IMR-90 (cell line): ENCODE data around the gene PES1. TPM values are rescaled to one million over a fixed set of nuclear protein-coding genes. Genes with fewer than 3 reads are reported as not detected.
A peak's percentile ranks its signal among the peaks of the same experiment; 100 is the strongest.

Experiments
- ATAC-seq: fragments of 200-7000 bp; cut with Tn5 transposase; 2 replicates; pipeline ENCODE4 v1.9.1; 2020; ENCODE audit warnings: low read depth, mild to moderate bottlenecking, moderate library complexity
- BruUV-seq: library from RNA; stranded (reverse); fragments of 400-500 nt; replicated peaks from 2 replicates; lab custom pipeline; 2021; lab: Mats Ljungman, UMichigan
- CTCF ChIA-PET: fragments of 300-600 bp; formaldehyde crosslinking; extraction: SDS; loops from one replicate; lab custom pipeline; 2021; ENCODE audit warnings: antibody characterized with exemption; lab: Yijun Ruan, JAX
- POLR2A ChIA-PET: fragments of 300-600 bp; sonication (Branson Sonifier 250); formaldehyde crosslinking; loops from one replicate; lab custom pipeline; 2022; ENCODE audit warnings: antibody characterized with exemption; ENCODE audit not compliant: unreplicated experiment; lab: Charles Lee
- DNase-seq: peaks from one replicate; pipeline ENCODE4 v3.0.0; 2013
- H2AFZ ChIP-seq: replicated peaks from 2 replicates; pipeline ENCODE3; 2013; ENCODE audit warnings: low read length, mild to moderate bottlenecking; ENCODE audit not compliant: poor library complexity
- H2AK5ac ChIP-seq: 2 replicates; pipeline ENCODE4 v1.6.1; 2013; ENCODE audit warnings: low read depth, low read length, inconsistent platforms
- H2AK9ac ChIP-seq: replicated peaks from 2 replicates; pipeline ENCODE3; 2013; ENCODE audit warnings: mild to moderate bottlenecking, low read depth, low read length, moderate library complexity; ENCODE audit not compliant: poor library complexity
- H2BK120ac ChIP-seq: 2 replicates; pipeline ENCODE4 v1.6.1; 2013; ENCODE audit warnings: low read depth, low read length, inconsistent platforms
- H2BK15ac ChIP-seq: 3 replicates; pipeline ENCODE4 v1.6.1; 2013; ENCODE audit warnings: low read depth, low read length, inconsistent platforms
- H2BK20ac ChIP-seq: 2 replicates; pipeline ENCODE4 v1.6.1; 2013; ENCODE audit warnings: low read depth, mild to moderate bottlenecking, inconsistent platforms, low read length, moderate library complexity
- H2BK5ac ChIP-seq: 2 replicates; pipeline ENCODE4 v1.6.1; 2013; ENCODE audit warnings: mild to moderate bottlenecking, low read depth, low read length, inconsistent platforms; ENCODE audit not compliant: poor library complexity, severe bottlenecking
- H3K14ac ChIP-seq: replicated peaks from 2 replicates; pipeline ENCODE4 v1.6.1; 2013; ENCODE audit warnings: low read depth, low read length, inconsistent platforms
- H3K18ac ChIP-seq: 2 replicates; pipeline ENCODE4 v1.6.1; 2013; ENCODE audit warnings: low read depth, low read length, control low read depth
- H3K23ac ChIP-seq: 2 replicates; pipeline ENCODE4 v1.6.1; 2013; ENCODE audit warnings: low read depth, low read length, inconsistent platforms
- H3K27ac ChIP-seq: 2 replicates; pipeline ENCODE4 v1.5.1; 2013; ENCODE audit warnings: mild to moderate bottlenecking, control low read depth, low read length; ENCODE audit not compliant: insufficient read depth
- H3K27me3 ChIP-seq: 2 replicates; pipeline ENCODE4 v1.6.1; 2013; ENCODE audit warnings: low read length; ENCODE audit not compliant: control insufficient read depth, insufficient read depth
- H3K36me3 ChIP-seq: 2 replicates; pipeline ENCODE4 v1.6.1; 2013; ENCODE audit warnings: low read length, mixed read lengths; ENCODE audit not compliant: control insufficient read depth, insufficient read depth
- H3K4ac ChIP-seq: 2 replicates; pipeline ENCODE4 v1.6.1; 2013; ENCODE audit warnings: low read depth, low read length, inconsistent platforms
- H3K4me1 ChIP-seq: 2 replicates; pipeline ENCODE4 v1.6.1; 2013; ENCODE audit warnings: low read length, mixed read lengths; ENCODE audit not compliant: control insufficient read depth, insufficient read depth
- H3K4me2 ChIP-seq: 2 replicates; pipeline ENCODE4 v1.6.1; 2013; ENCODE audit warnings: low read depth, mild to moderate bottlenecking, control low read depth, low read length, moderate library complexity
- H3K4me3 ChIP-seq: 2 replicates; pipeline ENCODE4 v1.5.1; 2013; ENCODE audit warnings: low read depth, mild to moderate bottlenecking, control low read depth, low read length, moderate library complexity; ENCODE audit not compliant: insufficient read depth
- H3K56ac ChIP-seq: 2 replicates; pipeline ENCODE4 v1.6.1; 2013; ENCODE audit warnings: low read length, inconsistent platforms; ENCODE audit not compliant: insufficient read depth; ENCODE audit errors: extremely low read depth
- H3K79me1 ChIP-seq, 2 experiments: 2 replicates each; pipeline ENCODE4 v1.6.1; 2013; ENCODE audit warnings: low read length in 2 of 2, inconsistent platforms in 1 of 2, low read depth in 1 of 2
- H3K9ac ChIP-seq: 2 replicates; pipeline ENCODE4 v1.6.1; 2013; ENCODE audit warnings: low read depth, low read length, control low read depth
- H3K9me1 ChIP-seq: 2 replicates; pipeline ENCODE4 v1.6.1; 2013; ENCODE audit warnings: low read length, inconsistent platforms; ENCODE audit not compliant: insufficient read depth
- H3K9me3 ChIP-seq: 2 replicates; pipeline ENCODE4 v1.6.1; 2013; ENCODE audit warnings: low read length; ENCODE audit not compliant: control insufficient read depth, insufficient read depth
- H4K20me1 ChIP-seq: 2 replicates; pipeline ENCODE4 v1.6.1; 2013; ENCODE audit warnings: low read length, inconsistent platforms; ENCODE audit not compliant: insufficient read depth
- H4K5ac ChIP-seq: 2 replicates; pipeline ENCODE4 v1.6.1; 2013; ENCODE audit warnings: mild to moderate bottlenecking, low read depth, low read length, control low read depth
- H4K8ac ChIP-seq, 2 experiments: 2 replicates each; pipeline ENCODE4 v1.6.1; 2013; ENCODE audit warnings: low read depth in 2 of 2, low read length in 2 of 2, control low read depth in 1 of 2, inconsistent platforms in 1 of 2
- H4K91ac ChIP-seq: 2 replicates; pipeline ENCODE4 v1.6.1; 2013; ENCODE audit warnings: low read depth, low read length, inconsistent platforms; ENCODE audit not compliant: insufficient read depth
- BHLHE40 ChIP-seq: fragments of 150-350 bp; IDR thresholded peaks from 2 replicates; pipeline ENCODE4 v1.6.1; 2016; ENCODE audit warnings: mild to moderate bottlenecking, low read depth, low read length
- CEBPB ChIP-seq: IDR thresholded peaks from 2 replicates; pipeline ENCODE4 v1.6.1; 2012; ENCODE audit warnings: low read depth, low read length, improper control_type of control experiment
- CHD1 ChIP-seq: IDR thresholded peaks from 2 replicates; pipeline ENCODE4 v1.6.1; 2012; ENCODE audit warnings: low read depth, low read length, improper control_type of control experiment
- FOS ChIP-seq: fragments of 150-350 bp; IDR thresholded peaks from 2 replicates; pipeline ENCODE4 v1.6.1; 2016; ENCODE audit warnings: low read depth, low read length
- MAFK ChIP-seq: IDR thresholded peaks from 2 replicates; pipeline ENCODE4 v1.6.1; 2012; ENCODE audit warnings: low read depth, low read length, improper control_type of control experiment
- MAZ ChIP-seq: IDR thresholded peaks from 2 replicates; pipeline ENCODE4 v1.6.1; 2012; ENCODE audit warnings: low read depth, mild to moderate bottlenecking, low read length, improper control_type of control experiment, moderate library complexity, borderline replicate concordance
- MXI1 ChIP-seq: IDR thresholded peaks from 2 replicates; pipeline ENCODE4 v1.6.1; 2012; ENCODE audit warnings: low read depth, mild to moderate bottlenecking, low read length, moderate library complexity, borderline replicate concordance
- POLR2A ChIP-seq: IDR thresholded peaks from 2 replicates; pipeline ENCODE4 v1.6.1; 2012; ENCODE audit warnings: mild to moderate bottlenecking, low read depth, low read length
- RAD21 ChIP-seq: IDR thresholded peaks from 2 replicates; pipeline ENCODE4 v1.6.1; 2012; ENCODE audit warnings: low read length, improper control_type of control experiment
- RCOR1 ChIP-seq: IDR thresholded peaks from 2 replicates; pipeline ENCODE4 v1.6.1; 2012; ENCODE audit warnings: mild to moderate bottlenecking, low read length, improper control_type of control experiment; ENCODE audit not compliant: insufficient replicate concordance
- RFX5 ChIP-seq: IDR thresholded peaks from 2 replicates; pipeline ENCODE4 v1.8.0; 2012; ENCODE audit warnings: low read depth, mild to moderate bottlenecking, low read length, moderate library complexity
- SMC3 ChIP-seq: fragments of 150-350 bp; IDR thresholded peaks from 2 replicates; pipeline ENCODE4 v1.6.1; 2016; ENCODE audit warnings: low read depth, mild to moderate bottlenecking, antibody characterized with exemption, low read length, moderate library complexity
- WGBS, 2 experiments: methylation state at CpG; one replicate each; pipeline versions ENCODE4 v1.1.5 to v1.1.7; 2013; ENCODE audit warnings: missing lambda C conversion rate in 2 of 2; ENCODE audit not compliant: insufficient read length in 1 of 2; ENCODE audit errors: extremely low coverage in 2 of 2; 5-methylcytosine and 5-hydroxymethylcytosine counted together
- dilution Hi-C: fragments of 300-500 bp; cut with HindIII; formaldehyde crosslinking; loops from one replicate; pipeline ENCODE4 v1.14.3; 2018; ENCODE audit warnings: low sequenced_read_pairs; ENCODE audit not compliant: unreplicated experiment
- in situ Hi-C: fragments of 300-500 bp; cut with MboI; formaldehyde crosslinking; loops from 3 replicates; pipeline ENCODE4 v1.14.3; 2019; ENCODE audit warnings: low sequenced_read_pairs, inconsistent platforms, mixed read lengths
- intact Hi-C: fragments of 100-400 bp; cut with micrococcal nuclease; formaldehyde crosslinking; loops from 2 replicates; pipeline ENCODE4 v1.10.0; 2022
- polyA plus RNA-seq, 3 experiments: library from polyadenylated mRNA; depleted of rRNA; stranded (reverse); fragments of >200 nt; gene quantifications; 2 replicates each; pipeline ENCODE4 v1.2.3, GENCODE V29; 2012; ENCODE audit warnings: low replicate concordance in 1 of 3
- total RNA-seq: library from RNA; depleted of rRNA; stranded (reverse); fragments of >200 nt; gene quantifications from 2 replicates; pipeline ENCODE4 v1.2.3, GENCODE V29; 2012
- TF ChIP-seq, protein P1 (sequence below): fragments of 150-350 bp; IDR thresholded peaks from 2 replicates; pipeline ENCODE4 v1.6.1; 2017; ENCODE audit warnings: mild to moderate bottlenecking, antibody characterized with exemption, low read length, low read depth
- TF ChIP-seq, protein P2 (sequence below): fragments of 150-350 bp; IDR thresholded peaks from 2 replicates; pipeline ENCODE4 v1.6.1; 2016; ENCODE audit warnings: low read depth, mild to moderate bottlenecking, low read length, moderate library complexity, borderline replicate concordance
- TF ChIP-seq, protein P3 (sequence below): conservative IDR thresholded peaks from 2 replicates; pipeline ENCODE4 v1.5.1; 2012; ENCODE audit warnings: mild to moderate bottlenecking, low read depth, low read length, improper control_type of control experiment

PES1 gene
- total and polyA plus RNA-seq, 2 of the 4 experiments (the other 2 are of a cell fraction), result 120 to 142 TPM

DNA sequence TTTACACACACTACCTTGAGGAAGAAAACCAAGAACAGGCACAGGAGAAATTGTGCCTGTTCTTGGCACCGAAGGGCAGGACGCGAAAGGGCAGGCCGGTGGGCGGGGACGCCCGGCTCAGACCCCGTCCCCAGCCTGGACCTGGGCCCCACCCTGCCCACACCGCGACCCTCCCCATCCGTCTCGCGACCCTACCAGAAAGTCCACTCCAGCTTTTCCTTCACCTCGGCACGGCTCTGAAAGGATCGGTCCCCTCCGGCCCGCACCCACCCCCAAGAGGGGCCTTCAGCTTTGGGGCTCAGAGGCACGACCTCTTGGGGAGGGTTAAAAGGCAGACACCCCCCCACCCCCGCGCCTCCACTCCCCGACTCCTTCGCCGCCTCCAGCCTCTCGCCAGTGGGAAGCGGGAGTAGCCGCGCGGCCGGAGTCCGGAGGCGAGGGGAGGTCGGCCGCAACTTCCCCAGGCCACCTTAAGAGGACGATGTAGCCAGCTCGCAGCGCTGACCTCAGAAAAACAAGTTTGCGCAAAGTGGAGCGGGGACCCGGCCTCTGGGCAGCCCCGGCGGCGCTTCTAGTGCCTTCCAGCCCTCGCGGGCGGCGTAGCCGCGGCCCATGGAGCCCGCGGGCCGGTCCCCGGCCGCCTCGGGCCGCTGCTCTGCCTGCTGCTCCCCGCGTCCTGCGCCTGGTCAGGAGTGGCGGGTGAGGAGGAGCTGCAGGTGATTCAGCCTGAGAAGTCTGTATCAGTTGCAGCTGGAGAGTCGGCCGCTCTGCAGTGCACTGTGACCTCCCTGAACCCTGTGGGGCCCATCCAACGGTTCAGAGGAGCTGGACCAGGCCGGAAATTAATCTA is 49.5 kb downstream of the PES1 start:
- BruUV-seq, result no TSS peak
- Histone ChIP-seq H2AK5ac (no peak overlapping the region), H2AK9ac (no peak overlapping the region), H3K23ac (no peak overlapping the region), H3K36me3 (no peaks in the 10 kb centered on the region), H2BK15ac (no peak overlapping the region), H2BK120ac (no peak overlapping the region), H3K4me2 (peak overlapping the region; percentile 44; the same call in 1 of the 2 replicates), H3K4me1 (peaks cover 2% of the 10 kb centered on the region; the same call in 1 of the 2 replicates), H4K20me1 (no peaks in the 10 kb centered on the region; the same call in 1 of the 2 replicates), H4K5ac (no peak overlapping the region), H3K4ac (no peak overlapping the region), H3K14ac (no peak overlapping the region), H3K79me1 (no peaks in the 10 kb centered on the region), H3K27me3 (peaks cover 41% of the 10 kb centered on the region), H3K18ac (no peak overlapping the region), H3K9me1 (no peaks in the 10 kb centered on the region), H3K27ac (no peak overlapping the region), H3K4me3 (no peak overlapping the region), H4K91ac (no peak overlapping the region), H2BK5ac (no peak overlapping the region), H3K9me3 (no peaks in the 10 kb centered on the region), H2BK20ac (no peak overlapping the region), H4K8ac (no peak overlapping the region), H3K56ac (no peak overlapping the region), H2AFZ (no peak overlapping the region), H3K9ac (no peak overlapping the region)
- dilution Hi-C loops, result no loop called here
- POLR2A ChIA-PET, result no interaction called here
- peak; percentile 71 for ATAC-seq
- CTCF ChIA-PET, result no interaction called here
- no peak for DNase-seq
- intact Hi-C loops, result loop anchor here (1.0 kb wide), 1 partner anchor 22 kb away; no protein-coding TSS in a partner anchor
- in situ Hi-C loops, result no loop called here
- WGBS, 2 experiments, result 8% methylated on average over 10 of the region's 64 CpGs; no CpG with 5 or more reads in 1 of the 2 experiments
- TF ChIP-seq MAZ (no peak), RCOR1 (no peak), CEBPB (no peak), SMC3 (no peak), RFX5 (no peak), CHD1 (no peak), MAFK (no peak), POLR2A (no peak), BHLHE40 (no peak), MXI1 (no peak), FOS (no peak), RAD21 (no peak)
- TF ChIP-seq, protein P1, sequence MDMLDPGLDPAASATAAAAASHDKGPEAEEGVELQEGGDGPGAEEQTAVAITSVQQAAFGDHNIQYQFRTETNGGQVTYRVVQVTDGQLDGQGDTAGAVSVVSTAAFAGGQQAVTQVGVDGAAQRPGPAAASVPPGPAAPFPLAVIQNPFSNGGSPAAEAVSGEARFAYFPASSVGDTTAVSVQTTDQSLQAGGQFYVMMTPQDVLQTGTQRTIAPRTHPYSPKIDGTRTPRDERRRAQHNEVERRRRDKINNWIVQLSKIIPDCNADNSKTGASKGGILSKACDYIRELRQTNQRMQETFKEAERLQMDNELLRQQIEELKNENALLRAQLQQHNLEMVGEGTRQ, result no peak
- TF ChIP-seq, protein P2, sequence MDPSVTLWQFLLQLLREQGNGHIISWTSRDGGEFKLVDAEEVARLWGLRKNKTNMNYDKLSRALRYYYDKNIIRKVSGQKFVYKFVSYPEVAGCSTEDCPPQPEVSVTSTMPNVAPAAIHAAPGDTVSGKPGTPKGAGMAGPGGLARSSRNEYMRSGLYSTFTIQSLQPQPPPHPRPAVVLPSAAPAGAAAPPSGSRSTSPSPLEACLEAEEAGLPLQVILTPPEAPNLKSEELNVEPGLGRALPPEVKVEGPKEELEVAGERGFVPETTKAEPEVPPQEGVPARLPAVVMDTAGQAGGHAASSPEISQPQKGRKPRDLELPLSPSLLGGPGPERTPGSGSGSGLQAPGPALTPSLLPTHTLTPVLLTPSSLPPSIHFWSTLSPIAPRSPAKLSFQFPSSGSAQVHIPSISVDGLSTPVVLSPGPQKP, result no peak
- TF ChIP-seq, protein P3, sequence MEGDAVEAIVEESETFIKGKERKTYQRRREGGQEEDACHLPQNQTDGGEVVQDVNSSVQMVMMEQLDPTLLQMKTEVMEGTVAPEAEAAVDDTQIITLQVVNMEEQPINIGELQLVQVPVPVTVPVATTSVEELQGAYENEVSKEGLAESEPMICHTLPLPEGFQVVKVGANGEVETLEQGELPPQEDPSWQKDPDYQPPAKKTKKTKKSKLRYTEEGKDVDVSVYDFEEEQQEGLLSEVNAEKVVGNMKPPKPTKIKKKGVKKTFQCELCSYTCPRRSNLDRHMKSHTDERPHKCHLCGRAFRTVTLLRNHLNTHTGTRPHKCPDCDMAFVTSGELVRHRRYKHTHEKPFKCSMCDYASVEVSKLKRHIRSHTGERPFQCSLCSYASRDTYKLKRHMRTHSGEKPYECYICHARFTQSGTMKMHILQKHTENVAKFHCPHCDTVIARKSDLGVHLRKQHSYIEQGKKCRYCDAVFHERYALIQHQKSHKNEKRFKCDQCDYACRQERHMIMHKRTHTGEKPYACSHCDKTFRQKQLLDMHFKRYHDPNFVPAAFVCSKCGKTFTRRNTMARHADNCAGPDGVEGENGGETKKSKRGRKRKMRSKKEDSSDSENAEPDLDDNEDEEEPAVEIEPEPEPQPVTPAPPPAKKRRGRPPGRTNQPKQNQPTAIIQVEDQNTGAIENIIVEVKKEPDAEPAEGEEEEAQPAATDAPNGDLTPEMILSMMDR, result no peak
